Tibial artery (tissue), 4 donors: ENCODE data around the gene HBD.
"Not testable (repeated sequence)": the region's sequence is repeated elsewhere in the genome, so short reads cannot be mapped to it uniquely, and the experiment has no call there.

Experiments
- DNase-seq, 2 donors: peaks; one replicate each; pipeline ENCODE4 v3.0.0-alpha.2; 2019
- H3K27ac ChIP-seq, 2 donors: fragments of 200-600 bp; sonication (generic) in 1 of 2; 1 replicate in 1 of 2; 2 replicates in 1 of 2; pipeline ENCODE4 v1.5.1; 2018 to 2019; ENCODE audit warnings: mild to moderate bottlenecking in 1 of 2
- H3K27me3 ChIP-seq, 2 donors: fragments of 200-600 bp; sonication (generic) in 1 of 2; one replicate each; pipeline versions ENCODE4 v1.5.1 to v1.6.0; 2016 to 2019
- H3K36me3 ChIP-seq, 3 donors: fragments of 200-600 bp; sonication (generic) in 2 of 3; one replicate each; pipeline ENCODE4 v1.5.1; 2016 to 2019; ENCODE audit warnings: mild to moderate bottlenecking in 2 of 3
- H3K4me1 ChIP-seq, 4 donors: fragments of 200-600 bp; sonication (generic) in 2 of 4; 1 replicate in 3 of 4; 2 replicates in 1 of 4; pipeline ENCODE4 v1.5.1; 2016 to 2019
- H3K4me3 ChIP-seq, 2 donors: fragments of 200-600 bp; sonication (generic) in 1 of 2; 1 replicate in 1 of 2; 2 replicates in 1 of 2; pipeline ENCODE4 v1.5.1; 2018 to 2019; ENCODE audit warnings: mild to moderate bottlenecking in 2 of 2
- H3K9me3 ChIP-seq, 3 donors: fragments of 200-600 bp; sonication (generic) in 1 of 3; one replicate each; pipeline ENCODE4 v1.5.1; 2016 to 2019
- intact Hi-C: fragments of 100-400 bp; cut with DNase I; formaldehyde crosslinking; loops from one replicate; pipeline ENCODE4 v1.15.0; 2023; ENCODE audit warnings: low total_unique reads
- TF ChIP-seq, protein P1 (sequence below), 2 experiments: fragments of 200-600 bp in 1 of 2; fragments of 450-650 bp in 1 of 2; IDR thresholded peaks; one replicate each; pipeline ENCODE4 v1.5.1; 2017 to 2019; ENCODE audit warnings: antibody characterized with exemption in 2 of 2, mild to moderate bottlenecking in 1 of 2, moderate library complexity in 1 of 2

The HBD gene

GRCh38 chr11:5258543-5259262 lies 24.4 kb upstream of the HBD start:
- H3K36me3 ChIP-seq = no peaks in the 10 kb centered on the region
- intact Hi-C loops = no loop called here

GRCh38 chr11:5257296-5257695 lies 23.0 kb upstream of the HBD start:
- intact Hi-C loops = no loop called here
- Histone ChIP-seq H3K9me3 (peaks cover 0 to 6% (median 0%) of the 10 kb centered on the region in 3 donors), H3K4me3 (no peak overlapping the region), H3K4me1 (no peaks in the 10 kb centered on the region), H3K36me3 (no peaks in the 10 kb centered on the region), H3K27ac (no peak overlapping the region), H3K27me3 (no peaks in the 10 kb centered on the region)
- TF ChIP-seq, protein P1, sequence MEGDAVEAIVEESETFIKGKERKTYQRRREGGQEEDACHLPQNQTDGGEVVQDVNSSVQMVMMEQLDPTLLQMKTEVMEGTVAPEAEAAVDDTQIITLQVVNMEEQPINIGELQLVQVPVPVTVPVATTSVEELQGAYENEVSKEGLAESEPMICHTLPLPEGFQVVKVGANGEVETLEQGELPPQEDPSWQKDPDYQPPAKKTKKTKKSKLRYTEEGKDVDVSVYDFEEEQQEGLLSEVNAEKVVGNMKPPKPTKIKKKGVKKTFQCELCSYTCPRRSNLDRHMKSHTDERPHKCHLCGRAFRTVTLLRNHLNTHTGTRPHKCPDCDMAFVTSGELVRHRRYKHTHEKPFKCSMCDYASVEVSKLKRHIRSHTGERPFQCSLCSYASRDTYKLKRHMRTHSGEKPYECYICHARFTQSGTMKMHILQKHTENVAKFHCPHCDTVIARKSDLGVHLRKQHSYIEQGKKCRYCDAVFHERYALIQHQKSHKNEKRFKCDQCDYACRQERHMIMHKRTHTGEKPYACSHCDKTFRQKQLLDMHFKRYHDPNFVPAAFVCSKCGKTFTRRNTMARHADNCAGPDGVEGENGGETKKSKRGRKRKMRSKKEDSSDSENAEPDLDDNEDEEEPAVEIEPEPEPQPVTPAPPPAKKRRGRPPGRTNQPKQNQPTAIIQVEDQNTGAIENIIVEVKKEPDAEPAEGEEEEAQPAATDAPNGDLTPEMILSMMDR (IDR thresholded peaks at IDR 0.05) = no peak
- no peak for DNase-seq

More at GRCh38 chr11:5258543-5259262, 24.4 kb upstream of the HBD start:
- Histone ChIP-seq H3K27me3 (no peaks in the 10 kb centered on the region), H3K4me1 (no peaks in the 10 kb centered on the region), H3K27ac (no peak overlapping the region), H3K4me3 (no peak overlapping the region), H3K9me3 (peaks cover 0 to 6% (median 0%) of the 10 kb centered on the region in 3 donors)
- DNase-seq = no peak
- TF ChIP-seq, protein P1 (IDR thresholded peaks at IDR 0.05) = no peak

- intact Hi-C loops = not testable (repeated sequence)
Measured at GRCh38 chr11:5254646-5255413, 20.5 kb upstream of the HBD start, which contains the start of gene HBG2. TSS of gene HBG2 (minus strand) at chr11:5254781. CDS start at chr11:5254728, 53 bp downstream.

DNA sequence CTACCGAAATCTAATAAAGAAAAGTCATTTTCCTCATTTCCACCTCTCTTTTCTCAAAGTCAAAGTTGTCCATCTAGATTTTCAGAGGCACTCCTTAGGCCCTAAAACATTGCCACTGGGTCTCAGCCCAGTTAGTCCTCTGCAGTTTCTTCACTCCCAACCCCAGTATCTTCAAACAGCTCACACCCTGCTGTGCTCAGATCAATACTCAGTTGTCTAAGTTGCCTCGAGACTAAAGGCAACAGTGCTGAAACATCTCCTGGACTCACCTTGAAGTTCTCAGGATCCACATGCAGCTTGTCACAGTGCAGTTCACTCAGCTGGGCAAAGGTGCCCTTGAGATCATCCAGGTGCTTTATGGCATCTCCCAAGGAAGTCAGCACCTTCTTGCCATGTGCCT lies 19.7 kb upstream of the HBD start:
- H3K9me3 ChIP-seq, H3K36me3 ChIP-seq, H3K27me3 ChIP-seq, H3K27ac ChIP-seq, intact Hi-C loops, H3K4me3 ChIP-seq, DNase-seq, H3K4me1 ChIP-seq: not testable (repeated sequence)

More at GRCh38 chr11:5254646-5255413, 20.5 kb upstream of the HBD start, which contains the start of gene HBG2:
- DNase-seq, H3K4me1 ChIP-seq, H3K27ac ChIP-seq, H3K4me3 ChIP-seq, H3K27me3 ChIP-seq, H3K36me3 ChIP-seq, H3K9me3 ChIP-seq: not testable (repeated sequence)

DNA sequence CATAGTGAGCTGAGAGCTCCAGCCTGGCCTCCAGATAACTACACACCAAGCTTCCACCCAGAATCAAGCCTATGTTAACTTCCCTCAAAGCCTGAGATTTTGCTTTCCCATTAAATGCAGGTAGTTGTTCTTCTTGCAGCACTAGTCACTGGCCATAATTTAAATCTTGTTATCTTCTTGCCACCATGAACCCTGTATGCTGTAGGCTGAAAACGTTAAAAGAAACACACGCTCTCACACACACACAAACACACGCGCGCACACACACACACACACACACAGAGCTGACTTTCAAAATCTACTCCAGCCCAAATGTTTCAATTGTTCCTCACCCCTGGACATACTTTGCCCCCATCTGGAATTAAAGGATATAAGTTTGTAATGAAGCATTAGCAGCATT lies 19.2 kb upstream of the HBD start:
- intact Hi-C loops, H3K4me1 ChIP-seq, H3K4me3 ChIP-seq, H3K27ac ChIP-seq, H3K27me3 ChIP-seq, DNase-seq, H3K9me3 ChIP-seq, H3K36me3 ChIP-seq: not testable (repeated sequence)

GRCh38 chr11:5252919-5253265 lies 18.6 kb upstream of the HBD start:
- no peak for DNase-seq
- Histone ChIP-seq H3K4me3 (no peak overlapping the region), H3K4me1 (no peaks in the 10 kb centered on the region), H3K27ac (no peak overlapping the region), H3K27me3 (no peaks in the 10 kb centered on the region), H3K9me3 (no peaks in the 10 kb centered on the region), H3K36me3 (no peaks in the 10 kb centered on the region)
- intact Hi-C loops = no loop called here
- TF ChIP-seq, protein P1 (IDR thresholded peaks at IDR 0.05) = no peak

DNA sequence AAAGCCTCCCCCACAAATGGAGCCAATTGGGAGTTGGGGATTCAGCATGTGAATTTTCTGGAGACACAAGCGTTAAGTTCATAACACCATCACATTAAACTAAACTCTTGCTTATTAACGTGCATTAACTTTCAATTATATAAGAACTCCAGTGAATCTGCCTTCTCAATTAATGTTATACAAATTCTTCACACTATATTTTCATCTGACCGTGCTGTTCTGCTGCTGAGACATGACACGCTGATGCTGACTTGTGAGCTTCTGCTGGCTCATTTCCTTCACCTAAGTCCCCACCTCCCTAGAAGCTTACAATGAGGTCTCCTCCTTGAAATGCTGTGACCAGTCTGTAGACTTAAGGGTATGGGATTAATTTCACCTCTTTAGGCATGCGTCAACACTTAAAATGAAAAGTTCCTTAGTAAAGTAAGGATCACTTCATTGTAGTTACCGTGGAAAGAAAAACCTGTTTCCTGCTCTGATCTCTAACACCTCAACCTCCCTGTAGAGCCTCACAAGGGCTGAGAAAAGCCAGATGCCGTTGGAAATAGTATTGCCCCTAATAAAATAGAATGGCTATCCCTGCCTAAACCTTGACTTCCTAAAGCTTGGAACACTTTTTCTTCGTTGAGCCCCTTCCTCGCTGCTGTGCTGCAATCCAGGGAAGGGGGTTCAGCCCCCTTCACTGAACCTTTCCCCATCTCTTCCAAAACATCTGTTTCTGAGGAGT lies 18.1 kb upstream of the HBD start:
- no peaks in the 10 kb centered on the region for H3K9me3 ChIP-seq
- no peaks in the 10 kb centered on the region for H3K36me3 ChIP-seq
- no peaks in the 10 kb centered on the region for H3K27me3 ChIP-seq
- TF ChIP-seq, protein P1 (IDR thresholded peaks at IDR 0.05) = no peak
- no peak for DNase-seq
- H3K4me3 ChIP-seq = no peak overlapping the region
- H3K4me1 ChIP-seq = no peaks in the 10 kb centered on the region
- no peak overlapping the region for H3K27ac ChIP-seq
- intact Hi-C loops = no loop called here
